Keratinocyte (primary cell): ENCODE data around the gene RNLS. TPM values are rescaled to one million over a fixed set of nuclear protein-coding genes. Genes with fewer than 3 reads are reported as not detected.

Experiments
- DNase-seq: peaks from one replicate; pipeline ENCODE4 v3.0.0-alpha.2; 2011; ENCODE audit warnings: low read depth, missing footprints, low spot score
- FAIRE-seq: peaks from 2 replicates; lab custom pipeline; 2011; peaks lifted over from hg19 to GRCh38; lab: Jason Lieb, UNC
- H2AFZ ChIP-seq: 2 replicates; pipeline ENCODE4 v1.6.0; 2012; ENCODE audit warnings: low read length, control low read depth, inconsistent platforms; ENCODE audit not compliant: control insufficient read depth
- H3K27ac ChIP-seq: 2 replicates; pipeline ENCODE4 v1.5.1; 2011; ENCODE audit warnings: low read length; ENCODE audit not compliant: control insufficient read depth, insufficient read depth
- H3K27me3 ChIP-seq: 3 replicates; pipeline ENCODE4 v1.6.0; 2011; ENCODE audit warnings: low read length; ENCODE audit not compliant: control insufficient read depth, insufficient read depth; ENCODE audit errors: extremely low read depth
- H3K36me3 ChIP-seq, 2 experiments: 2 replicates in 1 of 2; 3 replicates in 1 of 2; pipeline ENCODE4 v1.5.1; 2011; ENCODE audit warnings: low read length in 2 of 2, mild to moderate bottlenecking in 1 of 2; ENCODE audit not compliant: control insufficient read depth in 2 of 2, insufficient read depth in 2 of 2; ENCODE audit errors: extremely low read depth in 1 of 2
- H3K4me1 ChIP-seq: 3 replicates; pipeline ENCODE4 v1.5.1; 2011; ENCODE audit warnings: low read length; ENCODE audit not compliant: control insufficient read depth, insufficient read depth; ENCODE audit errors: extremely low read depth
- H3K4me2 ChIP-seq: 3 replicates; pipeline ENCODE4 v1.6.0; 2011; ENCODE audit warnings: low read depth, low read length; ENCODE audit not compliant: control insufficient read depth, insufficient read depth; ENCODE audit errors: extremely low read depth
- H3K4me3 ChIP-seq, 3 experiments: fragments of 200-600 bp in 1 of 3; sonication (generic) in 1 of 3; 2 replicates in 2 of 3; 3 replicates in 1 of 3; pipeline ENCODE4 v1.5.1; 2011 to 2016; ENCODE audit warnings: low read length in 3 of 3, mild to moderate bottlenecking in 3 of 3, control low read depth in 2 of 3, inconsistent platforms in 1 of 3, low read depth in 1 of 3, mixed read lengths in 1 of 3, mixed run types in 1 of 3, moderate library complexity in 1 of 3; ENCODE audit not compliant: control insufficient read depth in 2 of 3, insufficient read depth in 2 of 3; ENCODE audit errors: extremely low read depth in 1 of 3
- H3K79me2 ChIP-seq: 2 replicates; pipeline ENCODE4 v1.6.0; 2012; ENCODE audit warnings: low read length; ENCODE audit not compliant: control insufficient read depth, insufficient read depth
- H3K9ac ChIP-seq: 3 replicates; pipeline ENCODE4 v1.6.0; 2011; ENCODE audit warnings: low read length; ENCODE audit not compliant: control insufficient read depth, insufficient read depth; ENCODE audit errors: extremely low read depth
- H3K9me1 ChIP-seq: 3 replicates; pipeline ENCODE4 v1.6.0; 2011; ENCODE audit warnings: low read length; ENCODE audit not compliant: control insufficient read depth, insufficient read depth; ENCODE audit errors: extremely low read depth
- H3K9me3 ChIP-seq: 2 replicates; pipeline ENCODE4 v1.5.1; 2012; ENCODE audit warnings: low read depth, low read length; ENCODE audit not compliant: control insufficient read depth
- H4K20me1 ChIP-seq: 3 replicates; pipeline ENCODE4 v1.6.0; 2011; ENCODE audit warnings: low read length; ENCODE audit not compliant: control insufficient read depth, insufficient read depth; ENCODE audit errors: extremely low read depth
- CTCF ChIP-seq, 3 experiments: IDR thresholded peaks in 1 of 3; conservative IDR thresholded peaks in 1 of 3; optimal IDR thresholded peaks in 1 of 3; 2 replicates in 2 of 3; 3 replicates in 1 of 3; pipeline versions ENCODE3 to v1.5.1; 2011; ENCODE audit warnings: low read length in 3 of 3, mild to moderate bottlenecking in 3 of 3, moderate library complexity in 2 of 3, control low read depth in 1 of 3, inconsistent platforms in 1 of 3; ENCODE audit not compliant: insufficient read depth in 2 of 3; ENCODE audit errors: extremely low read depth in 1 of 3
- EZH2 ChIP-seq: IDR thresholded peaks from one replicate; pipeline ENCODE4 v1.6.1; 2012; ENCODE audit warnings: inconsistent platforms, mild to moderate bottlenecking, low read length, moderate library complexity
- dilution Hi-C: fragments of 300-500 bp; cut with MboI; formaldehyde crosslinking; loops from one replicate; pipeline ENCODE4 v1.7.0; 2020; ENCODE audit warnings: low sequenced_read_pairs; ENCODE audit not compliant: extremely low pct_ligation_motif_present
- polyA plus RNA-seq, 5 experiments: library from polyadenylated mRNA; depleted of rRNA in 3 of 5; stranded (reverse) in 3 of 5; stranded (forward) in 1 of 5; unstranded in 1 of 5; fragments of >200 nt; gene quantifications; 1 replicate in 1 of 5; 2 replicates in 3 of 5; 3 replicates in 1 of 5; pipeline versions ENCODE4 v1.2.1 to v1.2.3, GENCODE V29; 2011 to 2012; ENCODE audit warnings: missing spikeins in 2 of 5, low read depth in 1 of 5, low replicate concordance in 1 of 5

The RNLS gene
- polyA plus RNA-seq, 1 donor (not counting 4 experiments of a cell fraction or from before 2014, with no cell fraction given): 6.8 TPM

- DNase-seq (no peak), FAIRE-seq (no peak)
- H3K4me1 ChIP-seq: no peaks in the 10 kb centered on the region
- H3K4me2 ChIP-seq: no peak overlapping the region
- dilution Hi-C loops: no loop called here
- H3K4me3 ChIP-seq: no peak overlapping the region
- H2AFZ ChIP-seq: no peak overlapping the region
- no peaks in the 10 kb centered on the region for H3K36me3 ChIP-seq
- no peaks in the 10 kb centered on the region for H3K79me2 ChIP-seq
- no peaks in the 10 kb centered on the region for H3K9me1 ChIP-seq
- TF ChIP-seq CTCF (optimal IDR thresholded peaks at IDR 0.05 in 1 of 3, IDR thresholded peaks at IDR 0.05 in 1 of 3, conservative IDR thresholded peaks at IDR 0.05 in 1 of 3; ENCODE audit: extremely low read depth in 1 of 3, insufficient read depth in 2 of 3, low read length in 3 of 3) (no peak), EZH2 (no peak)
- no peaks in the 10 kb centered on the region for H3K9me3 ChIP-seq
- no peaks in the 10 kb centered on the region for H3K27me3 ChIP-seq
- no peak overlapping the region for H3K27ac ChIP-seq
- H4K20me1 ChIP-seq: no peaks in the 10 kb centered on the region
- no peak overlapping the region for H3K9ac ChIP-seq
These were observed 291.0 kb downstream of the RNLS start for GRCh38 chr10:88292185-88292514.

DNA sequence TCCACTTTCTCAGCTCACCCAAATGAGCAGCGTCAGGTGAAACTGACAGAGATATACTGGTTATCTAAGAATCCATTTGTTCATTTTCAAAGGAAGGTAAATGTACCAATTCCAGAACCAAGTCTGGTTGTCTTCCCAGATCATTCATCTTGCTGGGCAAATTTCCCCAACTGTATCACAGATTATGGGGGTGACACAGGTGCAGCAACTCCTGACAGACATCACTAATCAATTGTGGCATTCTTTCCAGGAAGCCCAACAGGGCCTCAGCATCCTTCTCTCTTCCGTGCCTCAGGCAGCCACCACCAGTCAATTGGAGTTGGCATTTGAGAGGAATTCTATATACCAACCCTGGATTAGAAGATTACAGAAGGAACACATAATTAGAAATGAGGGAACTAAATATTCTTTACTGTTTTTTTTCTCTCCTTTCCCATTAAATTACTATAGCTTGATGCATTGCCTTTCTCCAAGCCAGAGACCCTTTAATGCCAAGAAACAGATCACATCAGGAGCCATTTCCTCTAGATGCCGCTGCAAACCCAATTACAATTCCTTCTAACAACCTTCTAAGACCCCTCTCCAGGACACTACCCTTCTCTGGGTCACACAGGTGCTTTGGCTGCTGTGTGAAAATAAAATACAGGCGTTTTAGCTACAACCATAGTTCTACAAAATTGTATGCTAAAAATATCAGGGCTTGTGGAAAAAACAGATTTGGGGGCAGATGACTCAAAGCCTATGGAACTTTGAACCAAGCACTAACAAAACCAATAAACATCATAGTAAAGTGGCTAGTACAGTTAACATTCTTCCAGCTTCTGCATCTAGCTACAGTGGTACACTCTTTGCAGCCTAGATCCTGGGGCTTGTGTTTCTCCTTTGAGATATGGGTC is 291.6 kb downstream of the RNLS start:
- Histone ChIP-seq H3K9ac (no peak overlapping the region), H3K36me3 (no peaks in the 10 kb centered on the region), H4K20me1 (no peaks in the 10 kb centered on the region), H3K4me1 (no peaks in the 10 kb centered on the region), H3K79me2 (no peaks in the 10 kb centered on the region), H3K27me3 (no peaks in the 10 kb centered on the region), H3K4me2 (no peak overlapping the region), H3K9me1 (no peaks in the 10 kb centered on the region), H2AFZ (no peak overlapping the region), H3K4me3 (no peak overlapping the region), H3K27ac (no peak overlapping the region), H3K9me3 (no peaks in the 10 kb centered on the region)
- dilution Hi-C loops: no loop called here
- no peak for DNase-seq
- no peak for TF ChIP-seq CTCF (optimal IDR thresholded peaks at IDR 0.05 in 1 of 3, IDR thresholded peaks at IDR 0.05 in 1 of 3, conservative IDR thresholded peaks at IDR 0.05 in 1 of 3; ENCODE audit: extremely low read depth in 1 of 3, insufficient read depth in 2 of 3, low read length in 3 of 3)
- TF ChIP-seq EZH2: no peak
- FAIRE-seq: no peak
